Right ventricle myocardium superior (tissue), 1 donor: Measurements from ENCODE around the gene MSH2. TPM values are rescaled to one million over a fixed set of nuclear protein-coding genes. Genes with fewer than 3 reads are reported as not detected.
"Not testable (repeated sequence)": the region's sequence is repeated elsewhere in the genome, so short reads cannot be mapped to it uniquely, and the experiment has no call there.

Experiments used
- ATAC-seq: fragments of 200-7000 bp; cut with Tn5 transposase; one replicate; pipeline ENCODE4 v1.9.1; 2020; ENCODE audit warnings: mild to moderate bottlenecking; ENCODE audit not compliant: poor library complexity
- DNase-seq: peaks from one replicate; pipeline ENCODE4 v3.0.0-alpha.2; 2020
- intact Hi-C: fragments of 100-400 bp; cut with DNase I; formaldehyde crosslinking; loops from one replicate; pipeline ENCODE4 v1.11.2; 2022
- long read RNA-seq: library from polyadenylated mRNA; unstranded; transcript quantifications from one replicate; pipeline ENCODE4 v2.0.0, GENCODE V29; 2021
- total RNA-seq: library from RNA; stranded (reverse); fragmentation: NEBNext Ultra II Directional; extraction: Animal tissue kit (Norgen Biotek cat#: 25700); gene quantifications from one replicate; pipeline ENCODE4 v1.2.1, GENCODE V29; 2021
- donor health status: DM: no; HTN: yes; CAD: no; lungs with severe emphysema.

The MSH2 gene
- total RNA-seq, result 11.1 TPM
- long read RNA-seq, transcript MSH2-201 (16 exons, 3,307 nt), result major isoform, 14 of 16 reads
- long read RNA-seq, partial matches to known transcripts, result 1 of 16 reads
- long read RNA-seq, other reads (novel, unspliced or antisense), result 1 of 16 reads

- ATAC-seq (peak; percentile 99), DNase-seq (peak; percentile 96)
- intact Hi-C loops, result no loop called here
Observed at GRCh38 chr2:47402805-47403608, at the start of gene MSH2. MSH2 (plus strand) TSS chr2:47403156; CDS start chr2:47403192, 36 bp downstream.

GRCh38 chr2:47354013-47354847, 48.7 kb upstream of the MSH2 start:
- intact Hi-C loops, result no loop called here
- ATAC-seq (no peak), DNase-seq (no peak)

DNA sequence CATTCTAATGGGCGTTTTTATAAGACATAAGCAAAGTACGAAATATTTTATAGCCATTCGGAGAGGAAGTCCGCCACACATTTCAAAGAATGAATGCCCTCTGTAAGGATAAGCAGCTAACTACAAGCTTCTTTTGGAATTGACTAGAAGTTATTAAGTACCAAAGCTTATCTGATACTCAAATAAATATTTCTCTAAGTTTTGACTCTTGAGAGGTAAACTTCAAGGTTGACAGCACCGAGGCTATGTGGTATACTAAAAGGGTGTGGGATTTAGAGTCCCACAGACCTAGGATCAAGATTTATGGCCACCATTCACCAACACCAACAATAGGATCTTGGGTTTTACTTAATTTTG, 48.1 kb upstream of the MSH2 start:
- ATAC-seq (no peak), DNase-seq (no peak)
- intact Hi-C loops, result no loop called here

DNA sequence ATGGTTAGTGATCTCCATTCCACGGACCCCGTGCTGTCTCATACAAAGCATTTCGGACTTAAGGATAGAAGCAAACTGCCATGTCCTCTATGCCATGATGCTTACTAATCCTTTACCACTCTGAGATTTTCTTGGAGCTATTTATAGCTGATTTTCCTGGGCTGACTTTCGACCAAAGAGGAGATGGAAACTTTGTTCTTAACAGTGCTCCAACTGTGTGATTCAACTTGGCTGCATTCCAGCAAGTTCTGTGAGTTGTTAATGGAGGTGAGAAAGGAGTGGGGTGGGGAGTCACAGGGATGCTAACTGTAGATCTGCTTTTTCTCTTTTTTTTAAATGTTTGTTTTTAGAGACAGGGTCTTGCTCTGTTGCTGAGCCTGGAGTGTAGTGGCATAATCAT, 45.5 kb upstream of the MSH2 start:
- ATAC-seq, result peak; percentile 41
- DNase-seq, result no peak
- intact Hi-C loops, result no loop called here

DNA sequence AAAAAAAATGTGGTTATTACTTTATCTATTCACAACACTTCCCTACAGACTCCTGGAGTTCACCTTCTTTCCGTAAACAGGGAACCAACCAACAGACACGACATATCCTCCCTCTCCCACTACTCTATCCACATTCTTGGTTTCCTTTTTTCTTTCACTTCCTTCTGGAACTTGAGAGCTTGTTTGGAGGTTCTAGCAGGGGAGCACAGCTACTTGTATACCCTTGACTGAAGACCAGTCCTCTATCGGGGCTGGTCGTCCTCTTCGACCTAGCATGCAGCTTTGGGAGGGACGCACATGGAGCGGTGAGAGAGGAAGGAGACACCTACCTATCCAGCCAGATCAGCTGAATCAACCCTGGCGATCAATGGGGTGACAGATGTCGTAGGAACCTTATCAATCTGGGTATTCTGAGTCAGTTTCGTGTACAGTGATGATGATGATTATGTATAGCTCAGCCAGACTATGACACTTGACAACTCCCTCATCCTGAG, 43.5 kb upstream of the MSH2 start:
- DNase-seq (no peak), ATAC-seq (no peak)
- intact Hi-C loops, result no loop called here

- intact Hi-C loops, result no loop called here
- DNase-seq (no peak), ATAC-seq (no peak)
Observed at GRCh38 chr2:47360283-47360682, 42.7 kb upstream of the MSH2 start.

- DNase-seq, result no peak
- no peak for ATAC-seq
- intact Hi-C loops, result no loop called here
Observed at GRCh38 chr2:47360927-47361326, 42.0 kb upstream of the MSH2 start.

DNA sequence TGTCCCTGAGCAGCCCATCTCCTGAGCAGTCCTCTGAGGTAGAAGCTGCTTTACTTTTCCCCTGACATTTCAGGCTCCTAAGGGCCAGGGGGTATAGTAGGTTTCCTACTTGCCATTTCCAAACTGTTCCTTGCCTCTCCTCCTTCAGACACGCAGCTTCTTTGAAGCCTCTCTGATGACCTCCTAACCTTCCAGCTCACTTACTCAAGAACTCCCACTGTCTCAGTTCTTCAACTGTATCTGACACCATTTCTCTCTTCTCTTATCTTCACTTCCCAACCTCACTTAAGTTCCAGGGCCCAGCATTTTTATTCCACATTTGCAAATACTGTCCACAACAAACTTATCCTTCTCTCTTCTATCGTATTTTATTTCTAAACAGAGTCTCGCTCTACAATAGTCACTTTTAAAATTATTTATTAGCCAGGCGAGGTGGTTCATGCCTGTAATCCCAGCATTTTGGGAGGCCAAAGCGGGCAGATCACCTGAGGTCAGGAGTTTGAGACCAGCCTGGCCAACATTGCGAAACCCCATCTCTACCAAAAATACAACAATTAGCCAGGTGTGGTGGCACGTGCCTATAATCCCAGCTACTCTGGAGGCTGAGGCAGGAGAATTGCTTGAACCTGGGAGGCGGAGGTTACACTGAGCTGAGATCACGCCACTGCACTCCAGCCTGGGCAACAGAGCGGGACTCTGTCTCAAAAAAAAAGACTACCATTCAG, 41.3 kb upstream of the MSH2 start:
- ATAC-seq, DNase-seq, intact Hi-C loops: not testable (repeated sequence)

DNA sequence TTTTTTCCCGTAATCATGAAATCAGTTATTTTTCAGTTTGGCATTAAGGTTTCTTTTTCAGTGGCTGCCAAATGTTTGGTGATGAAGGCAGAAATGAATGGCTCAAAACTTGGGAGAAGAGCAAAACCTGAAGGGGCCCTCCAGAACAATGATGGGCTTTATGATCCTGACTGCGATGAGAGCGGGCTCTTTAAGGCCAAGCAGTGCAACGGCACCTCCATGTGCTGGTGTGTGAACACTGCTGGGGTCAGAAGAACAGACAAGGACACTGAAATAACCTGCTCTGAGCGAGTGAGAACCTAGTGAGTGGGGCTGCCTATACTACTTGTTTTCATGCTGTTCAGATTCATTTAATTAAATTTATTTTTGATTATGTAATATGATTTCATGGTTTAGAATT, 29.2 kb upstream of the MSH2 start:
- ATAC-seq (no peak), DNase-seq (no peak)
- intact Hi-C loops, result no loop called here

GRCh38 chr2:47375307-47375706, 27.6 kb upstream of the MSH2 start:
- no peak for ATAC-seq
- DNase-seq, result no peak
- intact Hi-C loops, result no loop called here

DNA sequence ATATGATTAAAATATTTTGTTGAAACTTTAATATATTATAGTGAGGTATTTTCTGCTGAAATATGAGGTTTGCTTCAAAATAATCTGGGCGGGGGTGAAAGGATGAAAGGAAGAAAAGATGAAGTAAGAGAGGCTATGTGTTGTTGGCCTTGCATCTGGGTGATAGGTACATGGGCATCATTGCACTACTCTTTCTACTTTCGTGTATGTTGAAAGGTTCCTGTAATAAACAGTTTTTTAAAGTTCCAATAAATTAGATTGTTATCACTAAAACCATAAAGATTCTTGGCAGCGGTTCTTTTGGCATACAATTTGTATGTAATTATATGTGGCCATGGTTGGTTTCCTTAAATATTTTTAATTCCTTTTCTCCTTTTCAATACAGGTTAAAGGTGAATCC, 23.6 kb upstream of the MSH2 start:
- DNase-seq, result no peak
- no peak for ATAC-seq
- intact Hi-C loops, result no loop called here

DNA sequence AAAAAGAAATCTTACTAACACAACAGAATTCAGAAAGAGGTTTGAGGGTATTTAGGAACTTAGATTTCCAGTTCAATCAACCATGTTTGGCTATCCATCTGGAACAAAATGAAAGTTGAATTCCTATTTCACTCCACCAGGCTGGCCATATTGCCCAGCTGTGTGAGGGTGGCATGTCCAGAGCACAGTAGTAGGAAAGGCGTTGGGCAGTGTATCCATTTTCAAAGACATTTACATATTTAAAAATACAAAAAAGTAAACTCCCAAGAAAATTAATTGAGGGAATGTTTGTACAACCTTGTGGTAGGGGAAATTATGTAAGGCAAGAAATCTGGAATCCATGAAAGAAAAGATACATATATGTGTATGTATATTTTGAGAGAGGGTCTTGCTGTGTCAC, 21.5 kb upstream of the MSH2 start:
- ATAC-seq (no peak), DNase-seq (no peak)
- intact Hi-C loops, result no loop called here

DNA sequence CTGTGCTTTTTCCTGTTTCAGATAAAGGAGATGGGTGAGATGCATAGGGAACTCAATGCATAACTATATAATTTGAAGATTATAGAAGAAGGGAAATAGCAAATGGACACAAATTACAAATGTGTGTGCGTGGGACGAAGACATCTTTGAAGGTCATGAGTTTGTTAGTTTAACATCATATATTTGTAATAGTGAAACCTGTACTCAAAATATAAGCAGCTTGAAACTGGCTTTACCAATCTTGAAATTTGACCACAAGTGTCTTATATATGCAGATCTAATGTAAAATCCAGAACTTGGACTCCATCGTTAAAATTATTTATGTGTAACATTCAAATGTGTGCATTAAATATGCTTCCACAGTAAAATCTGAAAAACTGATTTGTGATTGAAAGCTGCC, 16.4 kb upstream of the MSH2 start:
- ATAC-seq (no peak), DNase-seq (no peak)
- intact Hi-C loops, result no loop called here

DNA sequence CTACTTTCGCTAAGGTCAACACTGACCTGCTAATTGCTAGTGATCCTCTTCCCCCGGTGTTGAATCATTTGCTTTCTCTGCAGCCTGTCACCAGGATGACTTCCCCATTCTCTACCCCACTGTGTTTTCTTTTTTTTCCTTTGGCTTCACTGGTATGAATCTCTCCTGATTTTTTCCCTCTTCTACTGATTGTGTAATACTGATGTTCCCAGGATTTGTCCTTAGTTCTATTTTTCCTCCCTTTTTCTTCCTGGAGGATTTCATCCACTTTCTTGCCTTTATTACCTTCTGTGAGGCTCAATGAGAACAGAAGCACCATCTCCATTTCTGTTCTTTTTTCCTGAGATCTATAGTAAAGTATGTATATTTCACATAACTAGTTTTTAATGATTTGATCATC, 14.1 kb upstream of the MSH2 start:
- ATAC-seq (no peak), DNase-seq (no peak)
- intact Hi-C loops, result loop anchor here (2.0 kb wide), 1 partner anchor 54 kb away; no protein-coding TSS in a partner anchor

GRCh38 chr2:47389692-47390091, 13.3 kb upstream of the MSH2 start:
- no peak for DNase-seq
- intact Hi-C loops, result loop anchor here (2.0 kb wide), 1 partner anchor 55 kb away; no protein-coding TSS in a partner anchor
- no peak for ATAC-seq

DNA sequence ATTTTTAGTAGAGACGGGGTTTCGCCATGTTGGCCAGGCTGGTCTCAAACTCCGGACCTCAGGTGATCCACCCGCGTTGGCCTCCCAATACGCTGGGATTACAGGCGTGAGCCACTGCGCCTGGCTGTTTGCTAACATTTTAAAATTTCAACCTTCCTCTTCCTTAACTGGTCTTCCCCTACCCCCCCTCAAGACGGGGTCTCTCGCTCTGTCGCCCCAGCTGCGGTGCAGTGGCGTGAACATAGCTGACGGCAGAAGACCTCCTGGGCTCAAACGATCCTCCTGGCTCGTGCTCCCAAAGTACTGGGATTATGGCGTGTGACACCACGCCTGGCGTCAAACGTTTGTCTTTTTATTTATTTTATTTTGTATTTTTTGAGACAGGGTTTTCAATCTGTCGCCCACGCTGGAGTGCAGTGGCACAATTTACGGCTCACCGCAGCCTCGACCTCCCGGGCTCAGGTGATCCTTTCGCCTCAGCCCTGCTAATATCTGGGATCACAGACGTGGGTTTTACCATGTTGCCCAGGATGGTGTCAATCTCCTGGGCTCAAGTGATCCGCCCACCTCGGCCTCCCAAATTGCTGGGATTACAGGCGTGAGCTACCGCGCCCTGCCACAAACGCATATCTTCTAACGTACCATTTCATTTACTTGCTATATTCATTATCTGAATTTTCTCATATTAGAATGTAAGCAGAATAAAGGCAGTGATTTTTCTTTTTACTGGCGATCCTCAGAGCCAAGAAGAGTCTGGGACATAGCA, 984 bp upstream of the MSH2 start:
- intact Hi-C loops, result no loop called here
- DNase-seq, result no peak
- no peak for ATAC-seq

DNA sequence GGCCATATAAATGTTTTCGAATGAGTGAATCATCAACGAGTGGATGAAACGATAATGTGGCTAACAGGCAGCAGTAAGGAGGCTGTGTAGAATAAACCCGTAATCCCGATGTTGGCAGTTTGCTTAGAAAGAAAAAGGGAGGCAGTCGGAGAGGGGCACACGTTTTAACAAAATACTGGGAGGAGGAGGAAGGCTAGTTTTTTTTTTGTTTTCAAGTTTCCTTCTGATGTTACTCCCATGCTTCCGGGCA, 476 bp upstream of the MSH2 start:
- no peak for DNase-seq
- intact Hi-C loops, result no loop called here
- peak; percentile 2 for ATAC-seq

DNA sequence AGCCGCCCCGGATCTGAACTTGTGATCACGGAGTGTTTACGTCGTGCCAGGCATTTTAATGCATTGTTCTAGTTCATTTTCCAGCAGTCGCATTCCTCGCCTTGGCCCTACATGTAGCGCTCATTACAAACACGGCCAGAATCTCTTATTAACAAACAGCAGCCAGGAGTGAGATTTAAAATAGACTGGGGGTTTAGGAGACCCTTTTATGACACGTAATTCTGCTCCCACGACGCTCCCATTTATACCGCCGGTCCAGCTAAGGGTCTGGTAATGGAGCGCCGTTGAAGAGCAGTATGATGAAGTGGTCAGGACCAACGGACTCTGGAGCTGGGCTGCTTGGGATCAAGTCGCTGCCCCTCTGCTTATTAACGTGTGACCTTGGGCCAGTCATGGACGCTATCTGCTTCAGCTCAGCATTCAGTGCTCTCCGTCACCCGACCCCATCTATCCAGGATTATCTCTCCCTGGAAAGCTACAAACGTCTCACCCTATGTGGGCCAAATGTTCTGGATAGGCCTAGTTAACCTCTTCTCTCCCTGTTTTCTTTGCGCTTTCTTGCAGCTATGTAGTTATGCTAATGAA, 745 bp downstream of the MSH2 start:
- ATAC-seq (peak; percentile 5), DNase-seq (no peak)
- intact Hi-C loops, result no loop called here
